ENCODE data around the gene HNRNPM. TPM values are rescaled to one million over a fixed set of nuclear protein-coding genes. Genes with fewer than 3 reads are reported as not detected.
A peak's percentile ranks its signal among the peaks of the same experiment; 100 is the strongest.

HNRNPM gene
- total RNA-seq, 1 experiment from 2014 or later = 125 TPM

GRCh38 chr19:8490395-8490760 lies 45.6 kb downstream of the HNRNPM start:
- H3K9me3 ChIP-seq (replicated peaks) = no peaks in the 10 kb centered on the region
- no peak overlapping the region for H3K4me3 ChIP-seq
- H3K27ac ChIP-seq = no peak overlapping the region
- no peak for DNase-seq (ENCODE audit: low read depth in 1 of 2, low spot score in 2 of 2)
- H3K27me3 ChIP-seq (replicated peaks) = no peaks in the 10 kb centered on the region
- H3K36me3 ChIP-seq = peaks cover 45% of the 10 kb centered on the region
- no peaks in the 10 kb centered on the region for H3K4me1 ChIP-seq (replicated peaks)

DNA sequence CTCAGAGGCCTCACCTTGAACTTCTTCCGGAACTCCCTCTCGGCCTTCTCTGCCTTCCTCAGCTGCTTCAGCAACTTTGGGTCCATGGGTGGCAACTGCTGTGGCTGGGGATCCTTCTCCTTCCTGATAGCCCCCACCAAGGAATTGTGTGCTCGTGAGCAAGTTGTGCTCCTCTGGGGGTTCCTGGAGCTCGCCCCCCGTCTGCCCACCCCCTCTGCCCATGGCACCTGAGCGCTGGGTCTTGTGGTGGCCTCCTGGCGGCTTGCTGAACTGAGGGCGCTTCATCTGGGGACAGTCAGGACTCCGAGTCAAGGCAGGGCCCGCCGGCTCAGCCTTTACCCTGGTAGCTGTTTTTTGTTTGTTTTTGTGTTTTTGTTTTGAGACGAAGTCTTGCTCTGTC lies 46.1 kb downstream of the HNRNPM start:
- H3K4me3 ChIP-seq = no peak overlapping the region
- no peaks in the 10 kb centered on the region for H3K9me3 ChIP-seq (replicated peaks)
- H3K36me3 ChIP-seq = peaks cover 40% of the 10 kb centered on the region
- no peak for DNase-seq (ENCODE audit: low read depth in 1 of 2, low spot score in 2 of 2)
- no peaks in the 10 kb centered on the region for H3K4me1 ChIP-seq (replicated peaks)
- H3K27me3 ChIP-seq (replicated peaks) = no peaks in the 10 kb centered on the region
- H3K27ac ChIP-seq = no peak overlapping the region

- Histone ChIP-seq H3K4me1 (replicated peaks) (no peaks in the 10 kb centered on the region), H3K27me3 (replicated peaks) (no peaks in the 10 kb centered on the region), H3K4me3 (no peak overlapping the region), H3K27ac (no peak overlapping the region), H3K9me3 (replicated peaks) (no peaks in the 10 kb centered on the region), H3K36me3 (peaks cover 33% of the 10 kb centered on the region)
- DNase-seq (ENCODE audit: low read depth in 1 of 2, low spot score in 2 of 2) = no peak
These were observed 46.8 kb downstream of the HNRNPM start for GRCh38 chr19:8491574-8491973.

- H3K4me1 ChIP-seq (replicated peaks) = no peaks in the 10 kb centered on the region
- peaks cover 7% of the 10 kb centered on the region for H3K36me3 ChIP-seq
- no peaks in the 10 kb centered on the region for H3K9me3 ChIP-seq (replicated peaks)
- no peaks in the 10 kb centered on the region for H3K27me3 ChIP-seq (replicated peaks)
- no peak for DNase-seq (ENCODE audit: low read depth in 1 of 2, low spot score in 2 of 2)
- H3K4me3 ChIP-seq = no peak overlapping the region
- H3K27ac ChIP-seq = no peak overlapping the region
These were observed 49.4 kb downstream of the HNRNPM start for GRCh38 chr19:8494158-8494557.

GRCh38 chr19:8498295-8498694 lies 53.5 kb downstream of the HNRNPM start:
- Histone ChIP-seq H3K9me3 (replicated peaks) (no peaks in the 10 kb centered on the region), H3K27ac (no peak overlapping the region), H3K4me1 (replicated peaks) (no peaks in the 10 kb centered on the region), H3K4me3 (no peak overlapping the region), H3K36me3 (no peaks in the 10 kb centered on the region), H3K27me3 (replicated peaks) (no peaks in the 10 kb centered on the region)
- DNase-seq (ENCODE audit: low read depth in 1 of 2, low spot score in 2 of 2) = no peak

GRCh38 chr19:8499048-8499833 lies 54.5 kb downstream of the HNRNPM start:
- no peaks in the 10 kb centered on the region for H3K4me1 ChIP-seq (replicated peaks)
- H3K27me3 ChIP-seq (replicated peaks) = no peaks in the 10 kb centered on the region
- DNase-seq (ENCODE audit: low read depth in 1 of 2, low spot score in 2 of 2) = no peak
- no peak overlapping the region for H3K4me3 ChIP-seq
- H3K9me3 ChIP-seq (replicated peaks) = no peaks in the 10 kb centered on the region
- H3K27ac ChIP-seq = no peak overlapping the region
- H3K36me3 ChIP-seq = no peaks in the 10 kb centered on the region

GRCh38 chr19:8500158-8500557 lies 55.4 kb downstream of the HNRNPM start:
- no peaks in the 10 kb centered on the region for H3K4me1 ChIP-seq (replicated peaks)
- H3K36me3 ChIP-seq = no peaks in the 10 kb centered on the region
- H3K27ac ChIP-seq = no peak overlapping the region
- no peak for DNase-seq (ENCODE audit: low read depth in 1 of 2, low spot score in 2 of 2)
- no peaks in the 10 kb centered on the region for H3K27me3 ChIP-seq (replicated peaks)
- no peaks in the 10 kb centered on the region for H3K9me3 ChIP-seq (replicated peaks)
- H3K4me3 ChIP-seq = no peak overlapping the region

GRCh38 chr19:8501516-8501915 lies 56.7 kb downstream of the HNRNPM start:
- DNase-seq (ENCODE audit: low read depth in 1 of 2, low spot score in 2 of 2) = no peak
- no peaks in the 10 kb centered on the region for H3K9me3 ChIP-seq (replicated peaks)
- H3K4me3 ChIP-seq = no peak overlapping the region
- H3K27me3 ChIP-seq (replicated peaks) = no peaks in the 10 kb centered on the region
- H3K36me3 ChIP-seq = no peaks in the 10 kb centered on the region
- no peak overlapping the region for H3K27ac ChIP-seq
- H3K4me1 ChIP-seq (replicated peaks) = peaks cover 8% of the 10 kb centered on the region

GRCh38 chr19:8501981-8502380 lies 57.2 kb downstream of the HNRNPM start:
- Histone ChIP-seq H3K27me3 (replicated peaks) (no peaks in the 10 kb centered on the region), H3K36me3 (no peaks in the 10 kb centered on the region), H3K27ac (no peak overlapping the region), H3K4me3 (no peak overlapping the region), H3K4me1 (replicated peaks) (peaks cover 8% of the 10 kb centered on the region), H3K9me3 (replicated peaks) (no peaks in the 10 kb centered on the region)
- no peak for DNase-seq (ENCODE audit: low read depth in 1 of 2, low spot score in 2 of 2)

DNA sequence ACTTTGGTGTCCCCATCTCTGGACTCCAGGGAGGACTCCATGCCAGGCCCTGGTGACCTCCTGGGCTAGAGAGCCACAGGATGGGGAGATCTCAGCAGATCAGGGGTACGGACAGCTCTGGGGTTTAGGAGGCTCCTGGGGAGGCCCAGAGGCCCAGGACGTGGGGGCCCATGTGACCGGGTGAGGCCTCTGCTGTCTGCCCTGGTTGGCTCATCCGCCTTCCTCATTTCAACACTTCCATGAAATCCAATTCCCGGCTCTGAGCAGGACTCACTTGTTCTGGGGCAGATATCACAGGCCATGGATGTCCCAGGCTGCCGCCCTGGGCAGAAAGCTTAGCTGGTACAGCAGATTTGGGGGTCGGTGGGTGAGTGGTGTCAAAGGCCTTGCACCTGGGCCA lies 58.7 kb downstream of the HNRNPM start:
- no peak overlapping the region for H3K4me3 ChIP-seq
- no peaks in the 10 kb centered on the region for H3K27me3 ChIP-seq (replicated peaks)
- no peak overlapping the region for H3K27ac ChIP-seq
- no peaks in the 10 kb centered on the region for H3K36me3 ChIP-seq
- H3K9me3 ChIP-seq (replicated peaks) = no peaks in the 10 kb centered on the region
- peaks cover 8% of the 10 kb centered on the region for H3K4me1 ChIP-seq (replicated peaks)
- no peak for DNase-seq (ENCODE audit: low read depth in 1 of 2, low spot score in 2 of 2)

DNA sequence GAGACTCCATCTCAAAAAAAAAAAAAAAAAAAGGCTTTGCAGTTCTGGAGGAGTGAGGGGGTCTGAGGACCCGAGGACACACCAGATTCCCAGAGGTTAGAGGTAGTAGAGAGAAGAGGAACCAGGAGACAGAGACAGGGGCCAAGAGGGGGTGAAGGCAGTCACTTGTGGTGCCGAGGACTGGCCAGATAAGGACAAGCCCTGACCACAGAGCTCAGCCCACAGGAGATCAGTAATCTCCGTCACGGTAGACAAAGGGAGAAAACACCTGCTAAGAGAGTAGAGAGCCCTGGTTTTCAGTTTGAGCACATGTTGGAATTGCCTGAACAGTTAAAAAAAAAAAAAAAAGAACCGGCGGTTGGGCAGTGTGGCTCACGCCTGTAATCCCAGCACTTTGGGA lies 59.4 kb downstream of the HNRNPM start:
- no peak for DNase-seq (ENCODE audit: low read depth in 1 of 2, low spot score in 2 of 2)
- Histone ChIP-seq H3K4me3 (no peak overlapping the region), H3K27ac (no peak overlapping the region), H3K27me3 (replicated peaks) (no peaks in the 10 kb centered on the region), H3K36me3 (no peaks in the 10 kb centered on the region), H3K9me3 (replicated peaks) (no peaks in the 10 kb centered on the region), H3K4me1 (replicated peaks) (peaks cover 8% of the 10 kb centered on the region)

DNA sequence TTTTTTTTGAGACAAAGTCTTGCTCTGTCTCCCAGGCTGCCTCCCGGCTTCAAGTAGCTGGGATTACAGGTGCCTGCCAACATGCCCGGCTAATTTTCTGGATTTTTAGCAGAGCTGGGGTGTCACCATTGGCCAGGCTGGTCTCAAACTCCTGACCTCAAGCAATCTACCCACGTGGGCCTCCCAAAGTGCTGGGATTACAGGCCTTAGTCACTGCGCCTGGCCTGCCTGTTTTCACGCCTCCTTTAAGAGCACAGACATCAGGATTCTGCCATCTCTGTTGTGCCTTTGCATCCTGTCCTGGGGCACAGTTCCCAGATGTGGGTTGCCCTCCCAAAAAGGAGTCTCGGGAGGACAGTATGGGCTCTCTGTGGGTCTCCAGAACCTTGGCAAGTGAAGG lies 60.1 kb downstream of the HNRNPM start:
- Histone ChIP-seq H3K4me1 (replicated peaks) (peaks cover 8% of the 10 kb centered on the region), H3K9me3 (replicated peaks) (no peaks in the 10 kb centered on the region), H3K27ac (no peak overlapping the region), H3K4me3 (no peak overlapping the region), H3K27me3 (replicated peaks) (no peaks in the 10 kb centered on the region), H3K36me3 (no peaks in the 10 kb centered on the region)
- DNase-seq (ENCODE audit: low read depth in 1 of 2, low spot score in 2 of 2) = no peak

GRCh38 chr19:8505680-8506401 lies 61.1 kb downstream of the HNRNPM start:
- Histone ChIP-seq H3K9me3 (replicated peaks) (no peaks in the 10 kb centered on the region), H3K27me3 (replicated peaks) (no peaks in the 10 kb centered on the region), H3K36me3 (no peaks in the 10 kb centered on the region; the same call in 1 of the 2 replicates), H3K4me3 (peak overlapping the region; percentile 43), H3K27ac (no peak overlapping the region), H3K4me1 (replicated peaks) (peaks cover 8% of the 10 kb centered on the region)
- peak; percentile 79 to 80 for DNase-seq (ENCODE audit: low read depth in 1 of 2, low spot score in 2 of 2)

DNA sequence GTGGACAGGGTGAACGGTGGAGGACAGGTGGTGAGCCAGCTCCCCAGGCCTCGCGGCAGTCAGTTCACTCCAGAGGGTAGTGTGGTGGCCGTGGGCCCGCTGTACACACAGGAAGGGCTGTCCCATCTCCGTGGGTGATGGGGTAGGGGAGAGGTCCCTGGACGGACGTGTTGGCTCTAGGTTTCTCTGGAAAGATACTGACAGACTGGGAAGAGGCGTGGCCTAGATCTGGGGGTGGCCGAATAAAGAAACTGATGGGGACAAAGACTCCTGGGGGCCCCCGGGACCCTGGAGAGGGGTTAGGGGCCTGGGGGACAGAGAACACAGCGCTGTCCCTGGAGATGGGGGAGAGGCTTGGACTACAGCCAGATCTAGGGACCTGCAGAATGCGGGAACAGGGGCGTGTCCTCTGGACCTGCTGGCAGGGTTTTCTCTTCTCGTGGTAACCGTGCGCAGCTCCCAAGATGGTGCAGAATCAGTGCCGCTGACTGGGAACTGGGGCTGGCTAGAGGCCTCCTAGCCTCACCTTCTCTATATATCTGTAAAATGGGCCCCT lies 61.7 kb downstream of the HNRNPM start:
- Histone ChIP-seq H3K4me3 (peak overlapping the region; percentile 43), H3K9me3 (replicated peaks) (no peaks in the 10 kb centered on the region), H3K27ac (no peak overlapping the region), H3K4me1 (replicated peaks) (peaks cover 8% of the 10 kb centered on the region), H3K36me3 (peaks cover 6% of the 10 kb centered on the region), H3K27me3 (replicated peaks) (no peaks in the 10 kb centered on the region)
- DNase-seq (ENCODE audit: low read depth in 1 of 2, low spot score in 2 of 2) = no peak
